GM12878 (cell line): ENCODE results near the gene MYRF. TPM values are rescaled to one million over a fixed set of nuclear protein-coding genes. Genes with fewer than 3 reads are reported as not detected.

Experiments
- RUNX3 ChIP-seq: IDR thresholded peaks from 2 replicates; pipeline ENCODE4 v1.6.1; 2012; ENCODE audit warnings: low read length, inconsistent platforms
- SMAD5 ChIP-seq: IDR thresholded peaks from 2 replicates; pipeline ENCODE4 v1.6.1; 2016; ENCODE audit warnings: antibody characterized with exemption, low read depth
- polyA plus RNA-seq, 11 experiments: library from polyadenylated mRNA; depleted of rRNA in 4 of 11; unstranded in 6 of 11; stranded (reverse) in 5 of 11; fragments of >200 nt; fragmentation: Nextera tagmentation in 4 of 11; fragmentation: Illumina TruSeq in 1 of 11; extraction: Ambion mirVana in 4 of 11; extraction: Trizol in 1 of 11; gene quantifications; 1 replicate in 1 of 11; 2 replicates in 10 of 11; pipeline versions ENCODE4 v1.2.1 to v1.2.3, GENCODE V29; 2011 to 2016; ENCODE audit warnings: inconsistent platforms in 2 of 11, missing spikeins in 2 of 11, low read depth in 1 of 11
- total RNA-seq, 4 experiments: library from RNA; depleted of rRNA in 3 of 4; stranded (reverse); fragments of >200 nt in 3 of 4; fragmentation: Illumina TruSeq in 1 of 4; extraction: Trizol in 1 of 4; gene quantifications; 2 replicates each; pipeline versions ENCODE4 v1.2.1 to v1.2.3, GENCODE V29; 2013 to 2021
- TF ChIP-seq, protein P1 (sequence below): IDR thresholded peaks from 2 replicates; pipeline ENCODE4 v1.6.1; 2012; ENCODE audit warnings: mild to moderate bottlenecking, low read depth, low read length
- TF ChIP-seq, protein P2 (sequence below): IDR thresholded peaks from 2 replicates; pipeline ENCODE4 v1.6.1; 2012; ENCODE audit warnings: improper control_type of control experiment, low read depth, low read length; ENCODE audit not compliant: insufficient replicate concordance

The MYRF gene
- total and polyA plus RNA-seq, 10 of the 15 experiments (the other 5 are each of a cell fraction or from before 2014, with no cell fraction given), result 0.27 to 15.6 (median 0.89) TPM

DNA sequence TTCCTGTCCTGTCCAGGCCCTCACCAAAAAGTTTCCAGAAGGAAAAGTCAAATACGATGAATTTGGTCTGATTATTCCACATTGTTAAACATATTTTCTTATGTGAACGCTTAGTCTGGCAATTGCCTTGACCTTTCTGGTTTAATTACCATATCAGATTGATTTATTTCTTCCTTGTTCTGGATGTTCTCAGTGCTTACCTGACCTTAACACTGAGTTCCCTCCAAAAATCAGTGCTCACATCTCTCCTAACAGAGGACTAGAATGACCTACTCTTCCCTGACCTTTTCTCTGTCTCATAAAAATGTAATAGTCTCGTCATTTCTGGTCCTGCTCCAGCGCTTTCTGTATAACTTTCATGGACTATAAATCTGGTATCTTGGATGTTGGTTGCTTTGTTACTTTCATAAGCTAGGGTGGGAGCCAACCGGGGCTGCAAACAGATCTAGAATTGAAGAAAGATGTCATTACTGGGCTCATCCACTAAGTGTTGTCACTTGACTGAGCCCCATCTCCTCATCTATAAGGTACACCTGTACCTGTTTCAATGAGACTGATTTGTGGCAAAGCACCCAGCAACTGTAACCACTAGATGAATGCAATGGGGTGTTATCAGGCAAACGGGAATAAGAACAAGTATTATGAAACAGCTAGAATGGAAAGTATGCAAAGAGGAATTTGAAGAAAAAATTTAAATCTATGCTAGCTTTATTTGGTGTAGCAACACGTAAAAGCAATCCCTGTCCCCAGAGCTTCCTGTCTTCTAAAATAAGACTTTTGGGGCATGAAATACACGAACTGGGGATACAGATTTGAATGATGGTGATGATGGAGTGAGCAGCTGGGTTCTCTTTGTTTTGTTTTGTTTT, 78.0 kb downstream of the MYRF start (continued):
- TF ChIP-seq, protein P1, sequence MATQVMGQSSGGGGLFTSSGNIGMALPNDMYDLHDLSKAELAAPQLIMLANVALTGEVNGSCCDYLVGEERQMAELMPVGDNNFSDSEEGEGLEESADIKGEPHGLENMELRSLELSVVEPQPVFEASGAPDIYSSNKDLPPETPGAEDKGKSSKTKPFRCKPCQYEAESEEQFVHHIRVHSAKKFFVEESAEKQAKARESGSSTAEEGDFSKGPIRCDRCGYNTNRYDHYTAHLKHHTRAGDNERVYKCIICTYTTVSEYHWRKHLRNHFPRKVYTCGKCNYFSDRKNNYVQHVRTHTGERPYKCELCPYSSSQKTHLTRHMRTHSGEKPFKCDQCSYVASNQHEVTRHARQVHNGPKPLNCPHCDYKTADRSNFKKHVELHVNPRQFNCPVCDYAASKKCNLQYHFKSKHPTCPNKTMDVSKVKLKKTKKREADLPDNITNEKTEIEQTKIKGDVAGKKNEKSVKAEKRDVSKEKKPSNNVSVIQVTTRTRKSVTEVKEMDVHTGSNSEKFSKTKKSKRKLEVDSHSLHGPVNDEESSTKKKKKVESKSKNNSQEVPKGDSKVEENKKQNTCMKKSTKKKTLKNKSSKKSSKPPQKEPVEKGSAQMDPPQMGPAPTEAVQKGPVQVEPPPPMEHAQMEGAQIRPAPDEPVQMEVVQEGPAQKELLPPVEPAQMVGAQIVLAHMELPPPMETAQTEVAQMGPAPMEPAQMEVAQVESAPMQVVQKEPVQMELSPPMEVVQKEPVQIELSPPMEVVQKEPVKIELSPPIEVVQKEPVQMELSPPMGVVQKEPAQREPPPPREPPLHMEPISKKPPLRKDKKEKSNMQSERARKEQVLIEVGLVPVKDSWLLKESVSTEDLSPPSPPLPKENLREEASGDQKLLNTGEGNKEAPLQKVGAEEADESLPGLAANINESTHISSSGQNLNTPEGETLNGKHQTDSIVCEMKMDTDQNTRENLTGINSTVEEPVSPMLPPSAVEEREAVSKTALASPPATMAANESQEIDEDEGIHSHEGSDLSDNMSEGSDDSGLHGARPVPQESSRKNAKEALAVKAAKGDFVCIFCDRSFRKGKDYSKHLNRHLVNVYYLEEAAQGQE, result no peak
- no peak for TF ChIP-seq RUNX3
- TF ChIP-seq, protein P2, sequence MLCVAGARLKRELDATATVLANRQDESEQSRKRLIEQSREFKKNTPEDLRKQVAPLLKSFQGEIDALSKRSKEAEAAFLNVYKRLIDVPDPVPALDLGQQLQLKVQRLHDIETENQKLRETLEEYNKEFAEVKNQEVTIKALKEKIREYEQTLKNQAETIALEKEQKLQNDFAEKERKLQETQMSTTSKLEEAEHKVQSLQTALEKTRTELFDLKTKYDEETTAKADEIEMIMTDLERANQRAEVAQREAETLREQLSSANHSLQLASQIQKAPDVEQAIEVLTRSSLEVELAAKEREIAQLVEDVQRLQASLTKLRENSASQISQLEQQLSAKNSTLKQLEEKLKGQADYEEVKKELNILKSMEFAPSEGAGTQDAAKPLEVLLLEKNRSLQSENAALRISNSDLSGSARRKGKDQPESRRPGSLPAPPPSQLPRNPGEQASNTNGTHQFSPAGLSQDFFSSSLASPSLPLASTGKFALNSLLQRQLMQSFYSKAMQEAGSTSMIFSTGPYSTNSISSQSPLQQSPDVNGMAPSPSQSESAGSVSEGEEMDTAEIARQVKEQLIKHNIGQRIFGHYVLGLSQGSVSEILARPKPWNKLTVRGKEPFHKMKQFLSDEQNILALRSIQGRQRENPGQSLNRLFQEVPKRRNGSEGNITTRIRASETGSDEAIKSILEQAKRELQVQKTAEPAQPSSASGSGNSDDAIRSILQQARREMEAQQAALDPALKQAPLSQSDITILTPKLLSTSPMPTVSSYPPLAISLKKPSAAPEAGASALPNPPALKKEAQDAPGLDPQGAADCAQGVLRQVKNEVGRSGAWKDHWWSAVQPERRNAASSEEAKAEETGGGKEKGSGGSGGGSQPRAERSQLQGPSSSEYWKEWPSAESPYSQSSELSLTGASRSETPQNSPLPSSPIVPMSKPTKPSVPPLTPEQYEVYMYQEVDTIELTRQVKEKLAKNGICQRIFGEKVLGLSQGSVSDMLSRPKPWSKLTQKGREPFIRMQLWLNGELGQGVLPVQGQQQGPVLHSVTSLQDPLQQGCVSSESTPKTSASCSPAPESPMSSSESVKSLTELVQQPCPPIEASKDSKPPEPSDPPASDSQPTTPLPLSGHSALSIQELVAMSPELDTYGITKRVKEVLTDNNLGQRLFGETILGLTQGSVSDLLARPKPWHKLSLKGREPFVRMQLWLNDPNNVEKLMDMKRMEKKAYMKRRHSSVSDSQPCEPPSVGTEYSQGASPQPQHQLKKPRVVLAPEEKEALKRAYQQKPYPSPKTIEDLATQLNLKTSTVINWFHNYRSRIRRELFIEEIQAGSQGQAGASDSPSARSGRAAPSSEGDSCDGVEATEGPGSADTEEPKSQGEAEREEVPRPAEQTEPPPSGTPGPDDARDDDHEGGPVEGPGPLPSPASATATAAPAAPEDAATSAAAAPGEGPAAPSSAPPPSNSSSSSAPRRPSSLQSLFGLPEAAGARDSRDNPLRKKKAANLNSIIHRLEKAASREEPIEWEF, result no peak
- TF ChIP-seq SMAD5, result no peak
- TF ChIP-seq, all 136 proteins: peak for 0
